OCI-LY3 (cell line): ENCODE measurements around the gene MICALL1.

Experiments used
- H2AFZ ChIP-seq: fragments of 200-600, 300-600 bp; shearing (Covaris generic); 2 replicates; pipeline ENCODE4 v1.6.0; 2014; ENCODE audit warnings: antibody characterized with exemption, low read depth, low read length
- H3K27ac ChIP-seq: fragments of 200-600, 300-600 bp; sonication (generic); 2 replicates; pipeline ENCODE4 v1.5.1; 2014; ENCODE audit warnings: mild to moderate bottlenecking, low read length, moderate library complexity, mixed read lengths
- H3K27me3 ChIP-seq: fragments of 200-600, 300-600 bp; sonication (generic); 2 replicates; pipeline ENCODE4 v1.6.1; 2014; ENCODE audit warnings: low read depth, low read length, mixed read lengths
- H3K36me3 ChIP-seq: fragments of 200-600, 300-600 bp; sonication (generic); replicated peaks from 2 replicates; pipeline ENCODE3; 2014; ENCODE audit warnings: low read depth, low read length, mixed read lengths
- H3K4me1 ChIP-seq: fragments of 300-600, 200-600 bp; sonication (generic); 2 replicates; pipeline ENCODE4 v1.6.1; 2014; ENCODE audit warnings: low read length, mixed read lengths
- H3K4me2 ChIP-seq: fragments of 200-600, 300-600 bp; sonication (generic); 2 replicates; pipeline ENCODE4 v1.6.1; 2014; ENCODE audit warnings: low read length, mixed read lengths
- H3K4me3 ChIP-seq: fragments of 300-600, 200-600 bp; sonication (generic); 2 replicates; pipeline ENCODE4 v1.5.1; 2014; ENCODE audit warnings: antibody characterized with exemption, mild to moderate bottlenecking, low read length, moderate library complexity
- H3K79me2 ChIP-seq: fragments of 300-600, 200-600 bp; shearing (Covaris generic); 2 replicates; pipeline ENCODE4 v1.6.1; 2014; ENCODE audit warnings: mild to moderate bottlenecking, low read length, mixed read lengths
- H3K9ac ChIP-seq: fragments of 300-600, 200-600 bp; shearing (Covaris generic); 2 replicates; pipeline ENCODE4 v1.6.0; 2014; ENCODE audit warnings: mild to moderate bottlenecking, low read length, moderate library complexity
- H3K9me3 ChIP-seq: fragments of 200-600, 300-600 bp; shearing (Covaris generic); 2 replicates; pipeline ENCODE4 v1.6.1; 2014; ENCODE audit warnings: low read length, mixed read lengths; ENCODE audit not compliant: insufficient read depth
- H4K20me1 ChIP-seq: fragments of 200-600, 300-600 bp; sonication (generic); 2 replicates; pipeline ENCODE4 v1.6.1; 2016; ENCODE audit warnings: low read length, mixed read lengths; ENCODE audit not compliant: insufficient read depth
- CTCF ChIP-seq: fragments of 200-600, 300-600 bp; sonication (generic); IDR thresholded peaks from 2 replicates; pipeline ENCODE4 v1.5.1; 2014; ENCODE audit warnings: antibody characterized with exemption, low read length, low read depth
- EZH2phosphoT487 ChIP-seq: fragments of 200-600 bp; shearing (Covaris generic); IDR thresholded peaks from 2 replicates; pipeline ENCODE4 v1.6.1; 2018; ENCODE audit warnings: antibody characterized with exemption, mixed run types, low read depth

MICALL1 gene

GRCh38 chr22:37907036-37907954 lies 1.2 kb downstream of the MICALL1 start:
- Histone ChIP-seq H3K4me2 (peak overlapping the region; percentile 99), H3K27ac (no peak overlapping the region), H3K36me3 (no peaks in the 10 kb centered on the region), H3K4me1 (peaks cover 12% of the 10 kb centered on the region), H3K4me3 (peak overlapping the region; percentile 90), H3K9ac (peak overlapping the region; percentile 86), H3K27me3 (no peaks in the 10 kb centered on the region), H4K20me1 (no peaks in the 10 kb centered on the region), H2AFZ (0 out of 2 replicates have a peak overlapping the region, but pooled peaks have one; percentile 56), H3K79me2 (peaks cover 10% of the 10 kb centered on the region), H3K9me3 (no peaks in the 10 kb centered on the region)
- no peak for TF ChIP-seq CTCF
- TF ChIP-seq EZH2phosphoT487 = no peak

GRCh38 chr22:37909766-37910165 lies 3.7 kb downstream of the MICALL1 start:
- Histone ChIP-seq H3K4me2 (no peak overlapping the region), H3K27ac (no peak overlapping the region), H4K20me1 (no peaks in the 10 kb centered on the region), H3K9ac (no peak overlapping the region), H3K27me3 (no peaks in the 10 kb centered on the region), H3K4me1 (peaks cover 12% of the 10 kb centered on the region), H3K4me3 (no peak overlapping the region), H3K9me3 (no peaks in the 10 kb centered on the region), H3K79me2 (peaks cover 10% of the 10 kb centered on the region), H2AFZ (no peak overlapping the region), H3K36me3 (no peaks in the 10 kb centered on the region)
- TF ChIP-seq CTCF (no peak), EZH2phosphoT487 (no peak)

GRCh38 chr22:37910890-37911672 lies 5.0 kb downstream of the MICALL1 start:
- H3K27me3 ChIP-seq = no peaks in the 10 kb centered on the region
- no peaks in the 10 kb centered on the region for H3K9me3 ChIP-seq
- H3K27ac ChIP-seq = no peak overlapping the region
- H3K9ac ChIP-seq = no peak overlapping the region
- H4K20me1 ChIP-seq = no peaks in the 10 kb centered on the region
- TF ChIP-seq EZH2phosphoT487 (no peak), CTCF (no peak)
- H3K4me3 ChIP-seq = no peak overlapping the region
- H3K79me2 ChIP-seq = peaks cover 10% of the 10 kb centered on the region
- H3K4me1 ChIP-seq = peaks cover 6% of the 10 kb centered on the region
- H3K4me2 ChIP-seq = no peak overlapping the region
- H2AFZ ChIP-seq = no peak overlapping the region
- H3K36me3 ChIP-seq = no peaks in the 10 kb centered on the region

GRCh38 chr22:37911697-37912096 lies 5.6 kb downstream of the MICALL1 start:
- Histone ChIP-seq H4K20me1 (no peaks in the 10 kb centered on the region), H3K4me1 (peaks cover 6% of the 10 kb centered on the region), H3K27ac (no peak overlapping the region), H3K9me3 (no peaks in the 10 kb centered on the region), H3K27me3 (no peaks in the 10 kb centered on the region), H3K4me3 (no peak overlapping the region), H3K36me3 (no peaks in the 10 kb centered on the region), H3K4me2 (no peak overlapping the region), H3K9ac (no peak overlapping the region), H3K79me2 (peaks cover 10% of the 10 kb centered on the region), H2AFZ (no peak overlapping the region)
- TF ChIP-seq EZH2phosphoT487 = no peak
- no peak for TF ChIP-seq CTCF
